Loucy (cell line): ENCODE data around the gene ANKRD16.

Experiments used
- H2AFZ ChIP-seq: fragments of 200-600 bp; sonication (generic); 2 replicates; pipeline ENCODE4 v1.6.0; 2016; ENCODE audit warnings: antibody characterized with exemption, mild to moderate bottlenecking, low read length, moderate library complexity
- H3F3A ChIP-seq: fragments of 200-600 bp; 2 replicates; pipeline ENCODE4 v1.6.0; 2016; ENCODE audit warnings: antibody characterized with exemption, low read depth, mild to moderate bottlenecking
- H3K27me3 ChIP-seq: fragments of 200-600 bp; sonication (generic); 2 replicates; pipeline ENCODE4 v1.6.1; 2014; ENCODE audit warnings: low read length, mild to moderate bottlenecking; ENCODE audit not compliant: insufficient read depth, poor library complexity, severe bottlenecking
- H3K36me3 ChIP-seq: fragments of 200-600 bp; sonication (generic); 2 replicates; pipeline ENCODE4 v1.6.1; 2016; ENCODE audit warnings: low read length; ENCODE audit not compliant: insufficient read depth
- H3K4me1 ChIP-seq: fragments of 200-600 bp; sonication (generic); 2 replicates; pipeline ENCODE4 v1.5.1; 2014; ENCODE audit warnings: low read length, mild to moderate bottlenecking; ENCODE audit not compliant: insufficient read depth, poor library complexity, severe bottlenecking
- H3K4me2 ChIP-seq: fragments of 200-600 bp; sonication (generic); 2 replicates; pipeline ENCODE4 v1.6.0; 2014; ENCODE audit warnings: antibody characterized with exemption, low read length, low read depth, mild to moderate bottlenecking; ENCODE audit not compliant: poor library complexity, severe bottlenecking
- H3K4me3 ChIP-seq: fragments of 200-600 bp; sonication (generic); 2 replicates; pipeline ENCODE4 v1.5.1; 2014; ENCODE audit warnings: low read length, mild to moderate bottlenecking, mixed read lengths; ENCODE audit not compliant: poor library complexity, severe bottlenecking
- H3K79me2 ChIP-seq: fragments of 200-600 bp; sonication (generic); 2 replicates; pipeline ENCODE4 v1.6.1; 2014; ENCODE audit warnings: low read length; ENCODE audit not compliant: insufficient read depth
- H3K9ac ChIP-seq: fragments of 200-600 bp; sonication (generic); 2 replicates; pipeline ENCODE4 v1.6.0; 2014; ENCODE audit warnings: mild to moderate bottlenecking, low read depth, low read length, moderate library complexity; ENCODE audit not compliant: poor library complexity, severe bottlenecking
- H3K9me2 ChIP-seq: fragments of 200-600 bp; sonication (generic); replicated peaks from 2 replicates; pipeline ENCODE4 v1.6.1; 2016; ENCODE audit warnings: low read depth, low read length, mixed read lengths
- H3K9me3 ChIP-seq: fragments of 200-600 bp; sonication (generic); 2 replicates; pipeline ENCODE4 v1.6.1; 2014; ENCODE audit warnings: mild to moderate bottlenecking, antibody characterized with exemption, low read length, low read depth; ENCODE audit not compliant: insufficient read depth
- H4K20me1 ChIP-seq: fragments of 200-600 bp; sonication (generic); 2 replicates; pipeline ENCODE4 v1.6.0; 2014; ENCODE audit warnings: antibody characterized with exemption, low read length, mild to moderate bottlenecking; ENCODE audit not compliant: insufficient read depth, poor library complexity, severe bottlenecking
- EZH2phosphoT487 ChIP-seq: fragments of 200-600 bp; IDR thresholded peaks from 2 replicates; pipeline ENCODE4 v1.6.1; 2018; ENCODE audit warnings: antibody characterized with exemption, mild to moderate bottlenecking, moderate library complexity, borderline replicate concordance
- TF ChIP-seq, protein P1 (sequence below): fragments of 200-600 bp; sonication (generic); conservative IDR thresholded peaks from 2 replicates; pipeline ENCODE4 v1.5.1; 2014; ENCODE audit warnings: mild to moderate bottlenecking, antibody characterized with exemption, low read length

Gene ANKRD16

DNA sequence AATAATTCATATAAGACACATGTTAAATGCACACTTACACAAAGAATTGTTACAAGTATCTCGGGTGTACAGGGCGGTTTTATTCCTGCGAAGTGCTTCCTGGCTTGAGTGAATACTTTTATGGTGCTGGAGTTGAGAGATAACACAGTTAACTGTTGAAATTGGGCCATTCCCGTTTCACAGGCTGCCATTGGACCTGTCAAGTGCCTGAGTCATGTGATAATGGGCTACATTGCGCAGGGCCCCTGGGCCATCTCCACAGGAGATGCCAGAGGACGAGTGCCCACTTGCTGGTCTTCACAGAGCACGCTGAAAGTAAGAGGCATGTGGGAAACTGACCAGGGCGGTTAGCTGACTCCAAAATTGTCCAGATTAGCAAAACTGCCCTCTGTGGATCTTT lies 5.2 kb upstream of the ANKRD16 start:
- Histone ChIP-seq H3K36me3 (no peaks in the 10 kb centered on the region), H4K20me1 (peaks cover 28% of the 10 kb centered on the region)

DNA sequence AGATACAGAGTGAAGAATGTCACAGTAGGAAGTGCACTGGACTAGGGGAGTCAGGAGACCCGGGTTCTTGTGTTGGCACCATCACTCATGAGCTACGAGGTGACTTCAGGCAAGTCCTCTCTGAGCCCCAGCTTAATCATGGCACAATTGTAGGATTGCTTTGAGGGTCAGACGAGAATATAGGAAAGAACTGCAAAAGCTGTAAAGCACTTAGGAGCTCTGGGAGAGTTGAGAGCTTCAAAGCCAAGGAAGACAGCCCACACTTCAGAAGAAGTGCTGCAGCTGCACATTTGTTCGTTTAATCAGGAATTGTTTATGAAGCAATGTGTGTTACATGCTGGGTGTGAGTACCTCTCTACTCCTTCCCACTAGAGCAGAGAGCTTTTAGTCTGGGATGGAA lies 4.7 kb upstream of the ANKRD16 start:
- Histone ChIP-seq H3K27me3 (no peaks in the 10 kb centered on the region), H2AFZ (no peak overlapping the region), H3K4me2 (no peak overlapping the region), H4K20me1 (peaks cover 29% of the 10 kb centered on the region), H3K9me2 (no peaks in the 10 kb centered on the region), H3K36me3 (no peaks in the 10 kb centered on the region), H3K9me3 (peaks cover 3% of the 10 kb centered on the region; the same call in 1 of the 2 replicates), H3K4me3 (no peak overlapping the region), H3K9ac (no peak overlapping the region), H3K4me1 (peaks cover 29% of the 10 kb centered on the region), H3K79me2 (peaks cover 54% of the 10 kb centered on the region), H3F3A (no peaks in the 10 kb centered on the region)
- TF ChIP-seq EZH2phosphoT487 = no peak
- TF ChIP-seq, protein P1, sequence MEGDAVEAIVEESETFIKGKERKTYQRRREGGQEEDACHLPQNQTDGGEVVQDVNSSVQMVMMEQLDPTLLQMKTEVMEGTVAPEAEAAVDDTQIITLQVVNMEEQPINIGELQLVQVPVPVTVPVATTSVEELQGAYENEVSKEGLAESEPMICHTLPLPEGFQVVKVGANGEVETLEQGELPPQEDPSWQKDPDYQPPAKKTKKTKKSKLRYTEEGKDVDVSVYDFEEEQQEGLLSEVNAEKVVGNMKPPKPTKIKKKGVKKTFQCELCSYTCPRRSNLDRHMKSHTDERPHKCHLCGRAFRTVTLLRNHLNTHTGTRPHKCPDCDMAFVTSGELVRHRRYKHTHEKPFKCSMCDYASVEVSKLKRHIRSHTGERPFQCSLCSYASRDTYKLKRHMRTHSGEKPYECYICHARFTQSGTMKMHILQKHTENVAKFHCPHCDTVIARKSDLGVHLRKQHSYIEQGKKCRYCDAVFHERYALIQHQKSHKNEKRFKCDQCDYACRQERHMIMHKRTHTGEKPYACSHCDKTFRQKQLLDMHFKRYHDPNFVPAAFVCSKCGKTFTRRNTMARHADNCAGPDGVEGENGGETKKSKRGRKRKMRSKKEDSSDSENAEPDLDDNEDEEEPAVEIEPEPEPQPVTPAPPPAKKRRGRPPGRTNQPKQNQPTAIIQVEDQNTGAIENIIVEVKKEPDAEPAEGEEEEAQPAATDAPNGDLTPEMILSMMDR = no peak

More for the DNA sequence above, 5.2 kb upstream of the ANKRD16 start:
- Histone ChIP-seq H3K79me2 (peaks cover 52% of the 10 kb centered on the region), H3K4me2 (no peak overlapping the region), H3K9ac (no peak overlapping the region), H3K9me2 (no peaks in the 10 kb centered on the region), H3K4me3 (no peak overlapping the region), H3K27me3 (no peaks in the 10 kb centered on the region), H3K4me1 (peaks cover 29% of the 10 kb centered on the region), H3F3A (no peaks in the 10 kb centered on the region), H2AFZ (no peak overlapping the region), H3K9me3 (peaks cover 3% of the 10 kb centered on the region; the same call in 1 of the 2 replicates)
- TF ChIP-seq, protein P1 = no peak
- no peak for TF ChIP-seq EZH2phosphoT487

DNA sequence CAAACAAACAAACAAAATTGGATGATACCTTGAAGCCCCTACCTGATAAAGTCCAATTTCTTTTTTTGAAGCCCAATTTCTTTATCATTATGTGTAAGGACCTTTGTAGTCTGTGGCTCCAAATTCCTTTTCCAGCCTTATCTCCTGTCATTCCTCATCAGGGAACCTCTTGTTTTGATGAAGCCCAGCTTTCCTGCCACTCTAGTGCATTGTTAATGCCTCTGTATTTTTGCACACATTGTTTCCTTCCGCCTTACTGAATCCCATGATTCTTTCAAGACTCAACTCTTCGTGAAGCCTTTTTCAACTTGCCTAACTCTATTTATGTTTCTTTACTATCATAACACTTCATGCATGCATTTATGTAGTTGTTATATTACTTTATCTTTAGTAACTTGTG lies 3.6 kb upstream of the ANKRD16 start:
- Histone ChIP-seq H3F3A (no peaks in the 10 kb centered on the region), H4K20me1 (peaks cover 35% of the 10 kb centered on the region), H3K9me3 (peaks cover 3% of the 10 kb centered on the region; the same call in 1 of the 2 replicates), H3K79me2 (peaks cover 63% of the 10 kb centered on the region), H3K9ac (no peak overlapping the region), H3K4me3 (no peak overlapping the region), H3K27me3 (no peaks in the 10 kb centered on the region), H3K36me3 (no peaks in the 10 kb centered on the region), H3K9me2 (no peaks in the 10 kb centered on the region), H3K4me1 (peaks cover 34% of the 10 kb centered on the region), H2AFZ (no peak overlapping the region), H3K4me2 (peak overlapping the region; percentile 92)
- TF ChIP-seq, protein P1 = no peak
- no peak for TF ChIP-seq EZH2phosphoT487
